Measurements from ENCODE around the gene RTCB. TPM values are rescaled to one million over a fixed set of nuclear protein-coding genes. Genes with fewer than 3 reads are reported as not detected.

Gene RTCB
- 100 to 1,000 TPM in 1 of 2 experiments, 10 to 100 TPM in 1; 97.7 to 104 TPM for total RNA-seq
- 103 TPM for polyA plus RNA-seq

DNA sequence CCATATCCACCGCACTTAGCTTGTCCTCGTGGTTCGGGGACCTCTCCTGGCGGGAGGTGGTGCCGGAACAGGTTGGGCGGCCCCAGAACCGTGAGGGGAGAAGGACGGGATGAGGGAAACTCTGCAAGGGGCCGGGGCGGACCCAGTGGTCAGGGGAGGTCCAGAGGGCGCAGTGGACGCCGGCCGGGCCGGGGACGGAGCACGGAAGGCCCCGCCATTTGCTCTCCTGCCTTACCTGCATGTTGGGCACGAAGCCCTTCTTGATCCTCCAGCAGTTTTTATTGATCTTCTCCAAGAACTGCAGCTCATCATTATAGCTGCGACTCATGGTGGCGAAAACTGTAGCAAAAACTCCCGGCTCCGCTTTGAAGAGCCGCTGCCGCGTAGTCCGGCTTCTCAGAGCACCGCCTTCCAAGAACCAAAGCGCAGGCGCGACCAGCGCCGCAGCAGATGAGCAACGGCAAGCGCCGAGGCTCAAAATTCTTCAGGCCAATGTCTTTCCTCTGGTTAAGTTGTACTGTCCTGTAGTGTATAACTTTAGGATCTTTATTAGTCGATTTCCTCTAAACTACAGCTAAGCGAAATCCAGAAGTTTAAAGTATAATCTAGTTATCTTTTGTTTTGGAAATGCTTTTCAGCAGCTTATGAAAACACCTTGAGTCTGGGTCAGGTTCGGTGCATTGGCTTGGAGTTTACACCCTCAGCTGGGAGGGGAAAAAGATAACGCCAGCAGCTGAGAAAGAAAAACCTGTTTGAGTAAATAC, at the start of gene RTCB:
RTCB (minus strand) TSS at position 419 of the 764 bp plus-strand sequence; CDS start at position 328, 91 bp downstream.
- Histone ChIP-seq H3K27ac (ENCODE audit: low read depth, low read length) (peak within 1 kb of the TSS; percentile 74), H3K4me3 (ENCODE audit: low read length) (peak within 1 kb of the TSS; percentile 86), H3K27me3 (ENCODE audit: insufficient read depth, low read length, poor library complexity, severe bottlenecking) (no peaks in the 10 kb centered on the region), H3K9me3 (ENCODE audit: low read length) (no peaks in the 10 kb centered on the region), H3K36me3 (ENCODE audit: insufficient read depth, low read length) (peaks cover 8% of the 10 kb centered on the region), H3K4me1 (ENCODE audit: insufficient read depth, low read length) (peaks cover 22% of the 10 kb centered on the region)
- Mint-ChIP-seq H3K9me3 (no peaks in the 10 kb centered on the region), H3K27me3 (peaks cover 0 to 1% of the 10 kb centered on the region in 2 donors), H3K4me3 (peak within 1 kb of the TSS; percentile 95 to 100 (median 98)), H3K4me1 (peaks cover 44 to 61% (median 52%) of the 10 kb centered on the region in 3 donors), H3K36me3 (peaks cover 0 to 39% (median 15%) of the 10 kb centered on the region in 3 donors), H3K27ac (peak within 1 kb of the TSS; percentile 83 to 98 (median 94))
- POLR2A ChIA-PET = interaction anchor here (0.8 to 2.4 kb wide), 2 partner anchors 9 to 63 kb away, joined by 3 to 17 read pairs; partner anchors contain the start of gene FBXO7
- DNase-seq = peak; percentile 84 to 94 (median 88)
- CTCF ChIA-PET = interaction anchor here (1.0 to 2.1 kb wide), 6 partner anchors 20 to 1778 kb away, joined by 3 to 12 read pairs (median 3); partner anchors contain the start of gene FBXO7

DNA sequence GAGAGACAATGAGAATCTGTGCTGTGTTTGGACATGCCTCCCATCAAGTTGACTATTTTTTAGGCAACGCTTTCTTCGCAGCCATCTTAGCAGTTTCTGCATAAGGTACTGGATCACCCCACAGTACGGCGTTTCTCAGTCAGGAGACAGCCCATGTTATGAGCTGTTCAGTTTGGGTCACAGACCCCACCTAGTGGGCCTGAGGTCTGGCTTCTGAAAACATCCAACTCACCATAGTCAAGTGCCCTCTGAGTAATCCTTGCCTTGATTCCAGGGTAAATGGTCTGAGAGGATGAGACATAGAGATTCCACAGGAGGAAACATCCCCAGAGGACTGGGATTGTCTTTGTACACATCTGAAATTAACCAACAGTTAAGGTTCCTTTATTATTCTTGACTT, 45.0 kb upstream of the RTCB start:
- Mint-ChIP-seq H3K9me3 (no peaks in the 10 kb centered on the region), H3K27ac (no peak overlapping the region), H3K4me3 (no peak overlapping the region), H3K27me3 (peaks cover 34 to 73% of the 10 kb centered on the region in 2 donors), H3K4me1 (no peaks in the 10 kb centered on the region), H3K36me3 (no peaks in the 10 kb centered on the region)
- Histone ChIP-seq H3K4me3 (ENCODE audit: low read length) (no peak overlapping the region), H3K27ac (ENCODE audit: low read depth, low read length) (no peak overlapping the region), H3K36me3 (ENCODE audit: insufficient read depth, low read length) (no peaks in the 10 kb centered on the region), H3K27me3 (ENCODE audit: insufficient read depth, low read length, poor library complexity, severe bottlenecking) (no peaks in the 10 kb centered on the region), H3K4me1 (ENCODE audit: insufficient read depth, low read length) (no peaks in the 10 kb centered on the region), H3K9me3 (ENCODE audit: low read length) (no peaks in the 10 kb centered on the region)
- DNase-seq = no peak
- POLR2A ChIA-PET = no interaction called here
- CTCF ChIA-PET = no interaction called here

DNA sequence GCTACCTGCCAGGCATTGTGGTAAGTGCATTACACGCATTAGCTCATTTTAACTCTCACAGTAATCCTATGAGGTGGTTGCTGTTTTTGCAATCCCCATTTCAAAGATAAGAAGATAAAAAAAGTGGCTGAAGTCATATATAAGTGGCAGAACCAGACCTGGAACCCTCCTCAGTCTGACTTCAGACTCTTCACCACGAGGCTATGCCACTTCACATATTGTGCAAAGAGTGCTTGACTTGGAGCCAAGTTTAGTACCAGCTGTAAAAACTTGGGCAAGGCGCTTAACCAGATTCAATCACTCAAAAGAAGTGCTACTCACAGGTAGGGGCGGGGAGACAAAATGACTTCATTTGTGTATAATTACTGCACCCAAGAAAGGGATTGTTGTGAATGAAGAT, 36.9 kb upstream of the RTCB start:
- ChIA-PET CTCF (interaction anchor here (0.8 kb wide), 1 partner anchor 9 kb away, joined by 3 read pairs; no protein-coding TSS in a partner anchor), POLR2A (no interaction called here)
- H3K4me1 ChIP-seq (ENCODE audit: insufficient read depth, low read length) = no peaks in the 10 kb centered on the region
- H3K9me3 Mint-ChIP-seq = no peaks in the 10 kb centered on the region
- H3K36me3 Mint-ChIP-seq = no peaks in the 10 kb centered on the region
- no peaks in the 10 kb centered on the region for H3K36me3 ChIP-seq (ENCODE audit: insufficient read depth, low read length)
- no peak overlapping the region for H3K27ac ChIP-seq (ENCODE audit: low read depth, low read length)
- DNase-seq = no peak
- H3K9me3 ChIP-seq (ENCODE audit: low read length) = no peaks in the 10 kb centered on the region
- peak overlapping the region in 1 of 8 donors; percentile 18 for H3K27ac Mint-ChIP-seq
- H3K4me3 Mint-ChIP-seq = no peak overlapping the region
- H3K27me3 ChIP-seq (ENCODE audit: insufficient read depth, low read length, poor library complexity, severe bottlenecking) = no peaks in the 10 kb centered on the region
- H3K27me3 Mint-ChIP-seq = peaks cover 7 to 29% of the 10 kb centered on the region in 2 donors
- H3K4me3 ChIP-seq (ENCODE audit: low read length) = no peak overlapping the region
- H3K4me1 Mint-ChIP-seq = no peaks in the 10 kb centered on the region

DNA sequence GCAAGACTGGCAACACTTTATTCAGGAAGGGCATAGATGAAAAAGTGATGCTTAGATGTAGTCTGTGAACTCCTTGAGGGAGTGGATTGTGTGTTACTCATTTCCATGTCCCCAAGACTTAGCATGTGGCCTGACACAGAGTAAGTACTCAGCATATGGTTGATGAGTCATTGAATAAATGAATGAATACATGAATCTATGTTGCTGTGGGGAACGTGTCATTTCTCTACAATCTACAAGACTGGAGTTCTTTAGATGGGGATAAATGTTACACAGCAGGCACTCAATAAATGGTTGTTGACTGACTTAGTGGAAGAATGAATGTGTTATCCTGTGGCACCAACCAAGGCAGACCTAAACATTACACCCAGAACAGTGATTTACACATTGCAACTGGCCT, 34.3 kb upstream of the RTCB start:
- H3K4me3 ChIP-seq (ENCODE audit: low read length) = no peak overlapping the region
- no peaks in the 10 kb centered on the region for H3K27me3 ChIP-seq (ENCODE audit: insufficient read depth, low read length, poor library complexity, severe bottlenecking)
- no peaks in the 10 kb centered on the region for H3K9me3 ChIP-seq (ENCODE audit: low read length)
- no peaks in the 10 kb centered on the region for H3K4me1 Mint-ChIP-seq
- H3K36me3 ChIP-seq (ENCODE audit: insufficient read depth, low read length) = no peaks in the 10 kb centered on the region
- no peaks in the 10 kb centered on the region for H3K36me3 Mint-ChIP-seq
- no peaks in the 10 kb centered on the region for H3K9me3 Mint-ChIP-seq
- H3K27me3 Mint-ChIP-seq = peaks cover 3 to 29% of the 10 kb centered on the region in 2 donors
- no peak for DNase-seq
- POLR2A ChIA-PET = no interaction called here
- H3K27ac ChIP-seq (ENCODE audit: low read depth, low read length) = no peak overlapping the region
- no peak overlapping the region for H3K27ac Mint-ChIP-seq
- no peaks in the 10 kb centered on the region for H3K4me1 ChIP-seq (ENCODE audit: insufficient read depth, low read length)
- no peak overlapping the region for H3K4me3 Mint-ChIP-seq
- CTCF ChIA-PET = no interaction called here

DNA sequence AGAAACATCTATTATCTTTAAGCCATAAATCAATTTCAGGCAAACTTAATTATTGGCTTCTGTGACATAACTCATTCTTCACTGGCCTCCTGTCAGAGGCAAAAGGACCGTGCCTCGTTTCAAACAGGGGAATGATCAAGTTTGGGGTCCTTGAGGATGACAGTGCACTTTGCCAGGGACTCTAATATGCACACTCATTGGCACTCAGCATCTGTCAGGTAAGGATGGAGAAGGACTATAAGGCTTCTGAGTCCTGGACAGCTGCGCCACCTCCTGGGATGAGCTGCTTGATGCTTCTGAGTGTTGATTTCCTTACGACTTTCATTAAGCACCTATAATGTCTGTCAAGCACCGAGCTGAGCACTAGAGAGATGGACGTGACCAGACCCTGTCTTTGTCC, 32.0 kb upstream of the RTCB start:
- Mint-ChIP-seq H3K27me3 (peaks cover 5 to 22% of the 10 kb centered on the region in 2 donors), H3K36me3 (no peaks in the 10 kb centered on the region), H3K9me3 (no peaks in the 10 kb centered on the region), H3K4me1 (no peaks in the 10 kb centered on the region), H3K4me3 (no peak overlapping the region), H3K27ac (no peak overlapping the region)
- POLR2A ChIA-PET = no interaction called here
- CTCF ChIA-PET = no interaction called here
- Histone ChIP-seq H3K27me3 (ENCODE audit: insufficient read depth, low read length, poor library complexity, severe bottlenecking) (no peaks in the 10 kb centered on the region), H3K4me1 (ENCODE audit: insufficient read depth, low read length) (no peaks in the 10 kb centered on the region), H3K9me3 (ENCODE audit: low read length) (no peaks in the 10 kb centered on the region), H3K36me3 (ENCODE audit: insufficient read depth, low read length) (no peaks in the 10 kb centered on the region), H3K4me3 (ENCODE audit: low read length) (no peak overlapping the region), H3K27ac (ENCODE audit: low read depth, low read length) (no peak overlapping the region)
- DNase-seq = no peak

DNA sequence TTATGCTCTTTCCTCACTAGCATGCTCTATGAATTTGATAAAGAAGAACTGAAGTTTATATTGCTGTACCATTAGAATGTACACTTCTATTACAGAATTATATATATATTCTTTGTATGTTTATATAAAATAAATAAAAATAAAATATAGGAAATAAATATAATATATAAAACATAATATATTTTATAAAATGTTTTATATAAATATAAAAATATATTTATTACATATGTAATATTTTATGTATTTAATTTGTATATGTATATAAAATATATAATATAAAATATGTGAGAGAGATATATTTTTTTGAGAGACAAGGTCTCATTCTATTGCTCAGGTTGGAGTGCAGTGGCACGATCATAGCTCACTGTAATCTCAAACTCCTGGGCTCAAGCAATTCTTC, 18.3 kb upstream of the RTCB start:
- Mint-ChIP-seq H3K36me3 (no peaks in the 10 kb centered on the region), H3K27me3 (peaks cover 10 to 51% of the 10 kb centered on the region in 2 donors), H3K4me1 (no peaks in the 10 kb centered on the region), H3K27ac (no peak overlapping the region), H3K4me3 (no peak overlapping the region), H3K9me3 (peaks cover 0 to 3% (median 0%) of the 10 kb centered on the region in 5 donors)
- Histone ChIP-seq H3K4me1 (ENCODE audit: insufficient read depth, low read length) (no peaks in the 10 kb centered on the region), H3K9me3 (ENCODE audit: low read length) (no peaks in the 10 kb centered on the region), H3K36me3 (ENCODE audit: insufficient read depth, low read length) (no peaks in the 10 kb centered on the region), H3K27ac (ENCODE audit: low read depth, low read length) (no peak overlapping the region), H3K27me3 (ENCODE audit: insufficient read depth, low read length, poor library complexity, severe bottlenecking) (peaks cover 3% of the 10 kb centered on the region), H3K4me3 (ENCODE audit: low read length) (no peak overlapping the region)
- no peak for DNase-seq
- POLR2A ChIA-PET = no interaction called here
- CTCF ChIA-PET = no interaction called here

DNA sequence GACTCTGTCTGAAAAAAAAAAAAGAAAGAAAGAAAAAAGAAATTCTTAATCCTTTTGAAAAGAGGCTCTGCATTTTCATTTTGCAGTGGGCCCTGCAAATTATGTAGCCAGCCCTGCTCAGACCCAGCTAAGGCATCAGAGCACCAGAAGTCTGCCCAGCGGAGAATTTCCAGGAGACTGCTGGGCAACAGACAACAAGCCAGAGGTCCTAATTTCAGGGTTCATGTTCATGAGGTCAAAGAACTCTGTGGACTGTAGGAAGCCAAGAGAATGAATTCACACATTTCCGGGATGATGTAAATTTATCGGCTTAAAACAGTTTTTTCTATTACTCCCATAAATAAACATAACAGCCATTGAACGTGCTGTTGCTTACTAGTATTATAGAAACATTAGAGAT, 14.8 kb upstream of the RTCB start:
- H3K9me3 ChIP-seq (ENCODE audit: low read length) = no peaks in the 10 kb centered on the region
- no peaks in the 10 kb centered on the region for H3K4me1 ChIP-seq (ENCODE audit: insufficient read depth, low read length)
- ChIA-PET POLR2A (no interaction called here), CTCF (no interaction called here)
- H3K27ac Mint-ChIP-seq = no peak overlapping the region
- peaks cover 0 to 3% (median 0%) of the 10 kb centered on the region in 5 donors for H3K9me3 Mint-ChIP-seq
- H3K27me3 Mint-ChIP-seq = peaks cover 17 to 55% of the 10 kb centered on the region in 2 donors
- H3K36me3 ChIP-seq (ENCODE audit: insufficient read depth, low read length) = no peaks in the 10 kb centered on the region
- peaks cover under 1% of the 10 kb centered on the region for H3K27me3 ChIP-seq (ENCODE audit: insufficient read depth, low read length, poor library complexity, severe bottlenecking)
- H3K4me3 Mint-ChIP-seq = no peak overlapping the region
- DNase-seq = no peak
- H3K4me1 Mint-ChIP-seq = no peaks in the 10 kb centered on the region
- H3K4me3 ChIP-seq (ENCODE audit: low read length) = no peak overlapping the region
- H3K27ac ChIP-seq (ENCODE audit: low read depth, low read length) = no peak overlapping the region
- H3K36me3 Mint-ChIP-seq = no peaks in the 10 kb centered on the region

DNA sequence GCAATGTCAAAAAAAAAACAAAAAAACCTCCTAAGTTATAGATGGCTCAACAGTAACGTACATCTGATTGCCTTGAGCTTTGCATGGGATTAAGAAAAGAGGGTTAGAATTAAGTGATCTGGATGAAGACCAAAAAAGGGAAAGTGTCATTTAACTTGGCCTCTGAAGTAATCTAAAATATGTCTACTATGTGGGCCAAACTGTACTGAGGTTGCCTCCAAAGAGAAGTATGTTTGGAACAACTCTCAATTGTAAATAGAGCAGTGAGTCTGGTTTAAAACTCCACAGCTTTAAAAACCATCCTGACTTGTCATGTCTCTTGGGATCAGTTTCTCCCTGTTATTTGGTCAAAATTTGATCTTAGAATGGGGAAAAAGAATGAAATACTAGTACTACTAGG, 11.6 kb upstream of the RTCB start:
- ChIA-PET CTCF (no interaction called here), POLR2A (no interaction called here)
- Mint-ChIP-seq H3K4me3 (no peak overlapping the region), H3K36me3 (no peaks in the 10 kb centered on the region), H3K9me3 (peaks cover 0 to 3% (median 0%) of the 10 kb centered on the region in 5 donors), H3K27ac (no peak overlapping the region), H3K27me3 (peaks cover 24 to 68% of the 10 kb centered on the region in 2 donors), H3K4me1 (no peaks in the 10 kb centered on the region)
- Histone ChIP-seq H3K36me3 (ENCODE audit: insufficient read depth, low read length) (no peaks in the 10 kb centered on the region), H3K4me1 (ENCODE audit: insufficient read depth, low read length) (no peaks in the 10 kb centered on the region), H3K27ac (ENCODE audit: low read depth, low read length) (no peak overlapping the region), H3K4me3 (ENCODE audit: low read length) (no peak overlapping the region), H3K9me3 (ENCODE audit: low read length) (no peaks in the 10 kb centered on the region), H3K27me3 (ENCODE audit: insufficient read depth, low read length, poor library complexity, severe bottlenecking) (peaks cover 8% of the 10 kb centered on the region)
- DNase-seq = no peak
